Stimulated activated CD4-positive, alpha-beta T cell treated with anti-CD3 and anti-CD28 coated beads, Interleukin-4, amount 100 ng/mL, for 24 hours (primary cell): ENCODE results near the gene RASSF4.

Experiments
- DNase-seq: peaks from one replicate; pipeline ENCODE4 v3.0.0-alpha.2; 2020

Gene RASSF4

GRCh38 chr10:44976352-44977198 lies 17.0 kb downstream of the RASSF4 start:
- DNase-seq: no peak

- no peak for DNase-seq
These were observed 17.9 kb downstream of the RASSF4 start for GRCh38 chr10:44977287-44978212.

GRCh38 chr10:44978213-44978569 lies 18.6 kb downstream of the RASSF4 start:
- no peak for DNase-seq

GRCh38 chr10:44978570-44979280 lies 19.1 kb downstream of the RASSF4 start, which contains the start of gene DEPP1:
TSS of gene DEPP1 (minus strand) at chr10:44978809. CDS start at chr10:44978030, 779 bp downstream.
- no peak for DNase-seq

GRCh38 chr10:44979281-44980191 lies 19.9 kb downstream of the RASSF4 start:
- no peak for DNase-seq

- DNase-seq: no peak
These were observed 20.9 kb downstream of the RASSF4 start for GRCh38 chr10:44980309-44981171.

- no peak for DNase-seq
These were observed 21.8 kb downstream of the RASSF4 start for GRCh38 chr10:44981172-44982113.

- DNase-seq: no peak
These were observed 22.5 kb downstream of the RASSF4 start for GRCh38 chr10:44982114-44982460.

- no peak for DNase-seq
These were observed 22.9 kb downstream of the RASSF4 start for GRCh38 chr10:44982496-44982895.

- DNase-seq: no peak
These were observed 23.7 kb downstream of the RASSF4 start for GRCh38 chr10:44983066-44983894.

GRCh38 chr10:44983895-44984278 lies 24.3 kb downstream of the RASSF4 start:
- DNase-seq: no peak

GRCh38 chr10:44984671-44985101 lies 25.1 kb downstream of the RASSF4 start:
- DNase-seq: no peak

- no peak for DNase-seq
These were observed 25.6 kb downstream of the RASSF4 start for GRCh38 chr10:44985175-44985681.

- DNase-seq: no peak
These were observed 26.6 kb downstream of the RASSF4 start for GRCh38 chr10:44986179-44986578.

- DNase-seq: no peak
These were observed 27.1 kb downstream of the RASSF4 start for GRCh38 chr10:44986670-44987069.

GRCh38 chr10:44988957-44989585 lies 29.5 kb downstream of the RASSF4 start:
- no peak for DNase-seq

GRCh38 chr10:44989597-44990301 lies 30.1 kb downstream of the RASSF4 start:
- no peak for DNase-seq

- no peak for DNase-seq
These were observed 30.7 kb downstream of the RASSF4 start for GRCh38 chr10:44990302-44990655.
